ENCODE data around the gene CKS2.

DNA sequence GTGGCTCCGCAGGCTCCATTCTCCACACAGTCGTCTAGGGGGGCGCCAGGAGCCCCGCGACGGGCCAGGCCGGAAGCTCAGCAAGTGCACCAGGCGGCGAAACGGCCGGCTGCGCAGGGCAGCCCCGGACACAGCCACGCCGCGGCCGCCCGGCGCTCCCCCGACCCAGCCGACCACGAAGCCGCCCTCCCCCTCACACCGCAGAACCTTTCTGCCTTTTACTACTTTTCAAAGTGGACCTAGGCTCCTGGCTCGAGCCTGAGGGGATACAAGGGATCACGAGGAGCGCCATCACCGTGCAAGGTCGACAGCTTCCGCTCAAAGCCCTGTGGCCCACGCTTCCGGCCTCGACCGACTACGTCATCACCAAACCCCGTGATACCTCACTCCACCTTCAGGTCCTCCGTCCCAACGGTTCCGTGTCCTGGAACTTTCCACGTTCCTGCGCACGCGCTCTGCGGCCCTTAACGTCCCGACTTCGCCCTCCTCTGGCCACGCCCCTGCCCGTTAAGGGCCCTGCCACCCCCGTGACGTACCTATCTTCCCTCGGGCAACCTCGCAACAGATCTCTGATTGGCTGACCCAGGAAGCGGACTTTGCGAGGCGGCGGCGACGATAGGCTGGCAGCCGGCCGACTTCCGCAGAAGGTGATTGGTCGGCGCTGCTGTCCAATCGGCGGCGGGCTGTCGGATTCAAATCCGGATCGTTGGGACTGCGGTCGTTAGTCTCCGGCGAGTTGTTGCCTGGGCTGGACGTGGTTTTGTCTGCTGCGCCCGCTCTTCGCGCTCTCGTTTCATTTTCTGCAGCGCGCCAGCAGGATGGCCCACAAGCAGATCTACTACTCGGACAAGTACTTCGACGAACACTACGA is at the start of gene CKS2:
- TF ChIP-seq RAD21 (conservative IDR thresholded peaks at IDR 0.05) (peak; percentile 58), EZH2 (IDR thresholded peaks at IDR 0.05; ENCODE audit: borderline replicate concordance, insufficient read depth, low read length, poor library complexity, severe bottlenecking) (no peak)
- TF ChIP-seq, protein P1, sequence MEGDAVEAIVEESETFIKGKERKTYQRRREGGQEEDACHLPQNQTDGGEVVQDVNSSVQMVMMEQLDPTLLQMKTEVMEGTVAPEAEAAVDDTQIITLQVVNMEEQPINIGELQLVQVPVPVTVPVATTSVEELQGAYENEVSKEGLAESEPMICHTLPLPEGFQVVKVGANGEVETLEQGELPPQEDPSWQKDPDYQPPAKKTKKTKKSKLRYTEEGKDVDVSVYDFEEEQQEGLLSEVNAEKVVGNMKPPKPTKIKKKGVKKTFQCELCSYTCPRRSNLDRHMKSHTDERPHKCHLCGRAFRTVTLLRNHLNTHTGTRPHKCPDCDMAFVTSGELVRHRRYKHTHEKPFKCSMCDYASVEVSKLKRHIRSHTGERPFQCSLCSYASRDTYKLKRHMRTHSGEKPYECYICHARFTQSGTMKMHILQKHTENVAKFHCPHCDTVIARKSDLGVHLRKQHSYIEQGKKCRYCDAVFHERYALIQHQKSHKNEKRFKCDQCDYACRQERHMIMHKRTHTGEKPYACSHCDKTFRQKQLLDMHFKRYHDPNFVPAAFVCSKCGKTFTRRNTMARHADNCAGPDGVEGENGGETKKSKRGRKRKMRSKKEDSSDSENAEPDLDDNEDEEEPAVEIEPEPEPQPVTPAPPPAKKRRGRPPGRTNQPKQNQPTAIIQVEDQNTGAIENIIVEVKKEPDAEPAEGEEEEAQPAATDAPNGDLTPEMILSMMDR (IDR thresholded peaks at IDR 0.05; ENCODE audit: poor library complexity, severe bottlenecking), result peak; percentile 28
